Uterus (tissue), 4 donors: ENCODE results near the gene FAM209B. TPM values are rescaled to one million over a fixed set of nuclear protein-coding genes. Genes with fewer than 3 reads are reported as not detected.

Experiments used
- DNase-seq, 2 donors: peaks; one replicate each; pipeline ENCODE4 v3.0.0-alpha.2; 2019 to 2020
- H3K27ac ChIP-seq, 2 donors: fragments of 200-600 bp; sonication (generic); 1 replicate in 1 of 2; 2 replicates in 1 of 2; pipeline ENCODE4 v1.5.1; 2016 to 2018
- H3K27me3 ChIP-seq, 2 donors: fragments of 200-600 bp; sonication (generic); one replicate each; pipeline ENCODE4 v1.5.1; 2018 to 2019; ENCODE audit warnings: control low read depth in 1 of 2
- H3K36me3 ChIP-seq, 2 donors: fragments of 200-600 bp; sonication (generic); one replicate each; pipeline ENCODE4 v1.5.1; 2019; ENCODE audit warnings: control low read depth in 1 of 2
- H3K4me1 ChIP-seq, 2 donors: fragments of 200-600 bp; sonication (generic); one replicate each; pipeline ENCODE4 v1.5.1; 2018 to 2019; ENCODE audit warnings: control low read depth in 1 of 2
- H3K4me3 ChIP-seq, 2 donors: fragments of 200-600 bp; sonication (generic); 1 replicate in 1 of 2; 2 replicates in 1 of 2; pipeline ENCODE4 v1.5.1; 2018 to 2019; ENCODE audit warnings: mild to moderate bottlenecking in 1 of 2
- H3K9me3 ChIP-seq, 2 donors: fragments of 200-600 bp; sonication (generic); one replicate each; pipeline ENCODE4 v1.5.1; 2019; ENCODE audit warnings: control low read depth in 1 of 2
- POLR2A ChIP-seq, 2 donors: fragments of 450-650 bp; IDR thresholded peaks; one replicate each; pipeline ENCODE4 v1.6.1; 2016; ENCODE audit warnings: antibody characterized with exemption in 2 of 2, mild to moderate bottlenecking in 1 of 2, moderate library complexity in 1 of 2
- intact Hi-C: fragments of 100-400 bp; cut with DNase I; formaldehyde crosslinking; loops from one replicate; pipeline ENCODE4 v1.15.1; 2023; ENCODE audit warnings: low total_unique reads
- total RNA-seq, 4 donors: library from RNA; depleted of rRNA in 3 of 4; stranded (reverse); fragments of >200 nt in 3 of 4; gene quantifications; one replicate each; pipeline versions ENCODE4 v1.1.0 to v1.2.4, GENCODE V29; 2014 to 2023
- TF ChIP-seq, protein P1 (sequence below), 4 experiments: fragments of 200-600 bp in 2 of 4; fragments of 450-650 bp in 2 of 4; sonication (generic) in 2 of 4; IDR thresholded peaks; one replicate each; pipeline ENCODE4 v1.5.1; 2016 to 2019; ENCODE audit warnings: antibody characterized with exemption in 4 of 4, mild to moderate bottlenecking in 2 of 4, moderate library complexity in 1 of 4
- donor health status: DM: yes; HTN: yes; CAD: no.

The FAM209B gene
- total RNA-seq, 4 donors from 2014 or later = 0.79 TPM; not detected in 3

DNA sequence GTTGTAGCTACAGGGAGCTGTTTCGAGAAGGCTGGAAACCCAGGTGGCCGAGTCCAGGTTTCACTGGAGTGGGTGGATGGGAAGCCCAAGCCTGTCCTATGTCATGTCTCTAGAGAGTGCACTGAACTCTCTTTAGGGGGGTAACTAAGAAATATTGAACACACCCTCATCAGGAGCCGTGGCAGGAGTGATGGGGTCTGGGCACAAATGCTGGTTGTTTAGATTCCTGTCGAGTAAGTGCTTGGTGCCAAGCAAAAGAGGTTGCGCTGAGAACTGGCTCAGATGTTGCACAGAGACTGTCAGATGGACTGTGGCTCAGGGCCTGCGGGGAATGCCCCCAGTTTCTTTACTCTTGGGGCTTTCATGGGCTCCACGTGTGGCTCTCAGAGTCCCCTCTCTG lies 15.8 kb upstream of the FAM209B start:
- Histone ChIP-seq H3K27me3 (no peaks in the 10 kb centered on the region), H3K36me3 (no peaks in the 10 kb centered on the region), H3K4me3 (no peak overlapping the region), H3K27ac (no peak overlapping the region), H3K9me3 (peaks cover 0 to 23% of the 10 kb centered on the region in 2 donors), H3K4me1 (no peaks in the 10 kb centered on the region)
- no peak for DNase-seq
- TF ChIP-seq, protein P1, sequence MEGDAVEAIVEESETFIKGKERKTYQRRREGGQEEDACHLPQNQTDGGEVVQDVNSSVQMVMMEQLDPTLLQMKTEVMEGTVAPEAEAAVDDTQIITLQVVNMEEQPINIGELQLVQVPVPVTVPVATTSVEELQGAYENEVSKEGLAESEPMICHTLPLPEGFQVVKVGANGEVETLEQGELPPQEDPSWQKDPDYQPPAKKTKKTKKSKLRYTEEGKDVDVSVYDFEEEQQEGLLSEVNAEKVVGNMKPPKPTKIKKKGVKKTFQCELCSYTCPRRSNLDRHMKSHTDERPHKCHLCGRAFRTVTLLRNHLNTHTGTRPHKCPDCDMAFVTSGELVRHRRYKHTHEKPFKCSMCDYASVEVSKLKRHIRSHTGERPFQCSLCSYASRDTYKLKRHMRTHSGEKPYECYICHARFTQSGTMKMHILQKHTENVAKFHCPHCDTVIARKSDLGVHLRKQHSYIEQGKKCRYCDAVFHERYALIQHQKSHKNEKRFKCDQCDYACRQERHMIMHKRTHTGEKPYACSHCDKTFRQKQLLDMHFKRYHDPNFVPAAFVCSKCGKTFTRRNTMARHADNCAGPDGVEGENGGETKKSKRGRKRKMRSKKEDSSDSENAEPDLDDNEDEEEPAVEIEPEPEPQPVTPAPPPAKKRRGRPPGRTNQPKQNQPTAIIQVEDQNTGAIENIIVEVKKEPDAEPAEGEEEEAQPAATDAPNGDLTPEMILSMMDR (IDR thresholded peaks at IDR 0.05) = no peak
- TF ChIP-seq POLR2A (IDR thresholded peaks at IDR 0.05) = no peak
- intact Hi-C loops = no loop called here

DNA sequence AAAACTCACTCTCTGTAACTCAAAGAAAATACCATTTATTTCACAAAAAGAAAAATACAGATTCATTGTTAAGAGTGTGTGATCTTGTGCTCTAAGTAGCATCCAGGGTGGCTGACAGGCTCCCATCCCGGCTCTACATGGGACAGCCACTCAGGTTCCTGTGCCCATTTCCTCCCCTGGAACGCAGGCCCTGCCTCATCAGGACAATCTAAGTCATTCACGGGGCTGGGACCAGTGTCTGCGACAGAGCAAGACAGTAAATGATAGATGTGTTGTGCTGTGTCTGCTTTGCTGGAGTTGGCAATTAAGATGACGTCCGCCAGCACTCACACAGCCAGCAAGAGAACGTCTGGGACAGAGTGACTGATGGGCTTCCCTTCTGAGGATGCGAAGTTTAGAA lies 15.4 kb upstream of the FAM209B start:
- Histone ChIP-seq H3K4me3 (no peak overlapping the region), H3K27ac (no peak overlapping the region), H3K4me1 (no peaks in the 10 kb centered on the region), H3K36me3 (no peaks in the 10 kb centered on the region), H3K27me3 (no peaks in the 10 kb centered on the region), H3K9me3 (peaks cover 0 to 23% of the 10 kb centered on the region in 2 donors)
- intact Hi-C loops = no loop called here
- TF ChIP-seq, protein P1 (IDR thresholded peaks at IDR 0.05) = no peak
- no peak for TF ChIP-seq POLR2A (IDR thresholded peaks at IDR 0.05)
- no peak for DNase-seq

DNA sequence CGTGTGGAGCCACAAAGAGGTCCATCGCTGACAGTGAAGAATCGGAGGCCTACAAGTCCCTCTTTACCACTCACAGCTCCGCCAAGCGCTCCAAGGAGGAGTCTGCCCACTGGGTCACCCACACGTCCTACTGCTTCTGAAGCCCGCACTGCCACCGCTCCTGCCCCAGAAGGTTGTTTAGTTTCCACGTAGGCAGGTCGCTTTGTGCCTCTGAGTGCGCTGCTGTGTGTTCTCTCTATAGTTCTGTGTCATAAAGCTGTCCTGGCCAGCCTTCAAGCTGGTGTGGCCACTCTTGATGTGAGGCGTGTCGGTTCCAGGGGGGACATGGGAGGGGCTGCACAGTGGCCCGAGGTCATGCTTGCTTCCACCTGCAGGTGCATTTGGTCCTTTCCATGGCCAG lies 14.9 kb upstream of the FAM209B start:
- no peak for TF ChIP-seq POLR2A (IDR thresholded peaks at IDR 0.05)
- TF ChIP-seq, protein P1 (IDR thresholded peaks at IDR 0.05) = no peak
- Histone ChIP-seq H3K27ac (no peak overlapping the region), H3K27me3 (no peaks in the 10 kb centered on the region), H3K36me3 (no peaks in the 10 kb centered on the region), H3K4me3 (no peak overlapping the region), H3K9me3 (peaks cover 0 to 23% of the 10 kb centered on the region in 2 donors), H3K4me1 (no peaks in the 10 kb centered on the region)
- no peak for DNase-seq
- intact Hi-C loops = no loop called here

DNA sequence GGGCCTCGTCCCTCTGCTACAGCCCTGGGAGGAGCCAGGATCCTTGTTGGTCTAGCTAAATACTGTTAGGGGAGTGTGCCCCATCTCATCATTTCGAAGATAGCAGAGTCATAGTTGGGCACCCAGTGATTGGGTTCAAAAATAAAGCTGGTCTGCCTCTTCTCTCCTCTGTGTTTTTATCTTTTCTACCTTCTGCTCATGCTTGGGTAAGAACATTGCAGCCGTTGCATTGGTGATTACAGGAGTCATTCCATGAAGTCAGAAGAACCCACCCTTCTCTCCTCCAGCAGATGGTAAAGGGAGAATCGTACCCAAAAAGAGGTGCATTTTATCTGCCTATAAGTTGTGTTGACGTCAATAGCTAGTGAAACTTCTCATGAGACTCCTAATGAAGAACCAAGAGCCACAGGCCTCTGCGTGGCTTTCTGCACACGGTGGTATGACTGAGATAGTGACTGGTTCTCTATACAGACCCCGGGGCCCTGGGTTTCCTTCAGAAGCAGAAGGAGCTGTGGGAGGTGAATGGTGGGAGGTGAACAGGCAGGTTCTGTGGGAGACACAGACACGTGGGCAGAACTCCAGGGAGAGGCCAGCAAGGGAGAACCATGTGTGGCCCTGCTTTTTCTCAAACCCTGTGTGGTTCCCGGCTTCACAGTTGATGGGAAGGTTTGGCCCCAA lies 14.2 kb upstream of the FAM209B start:
- TF ChIP-seq, protein P1 (IDR thresholded peaks at IDR 0.05) = no peak
- no peak for TF ChIP-seq POLR2A (IDR thresholded peaks at IDR 0.05)
- no peak for DNase-seq
- intact Hi-C loops = no loop called here
- H3K4me1 ChIP-seq = no peaks in the 10 kb centered on the region
- no peaks in the 10 kb centered on the region for H3K27me3 ChIP-seq
- no peak overlapping the region for H3K27ac ChIP-seq
- peaks cover 0 to 23% of the 10 kb centered on the region in 2 donors for H3K9me3 ChIP-seq
- no peaks in the 10 kb centered on the region for H3K36me3 ChIP-seq
- no peak overlapping the region for H3K4me3 ChIP-seq

DNA sequence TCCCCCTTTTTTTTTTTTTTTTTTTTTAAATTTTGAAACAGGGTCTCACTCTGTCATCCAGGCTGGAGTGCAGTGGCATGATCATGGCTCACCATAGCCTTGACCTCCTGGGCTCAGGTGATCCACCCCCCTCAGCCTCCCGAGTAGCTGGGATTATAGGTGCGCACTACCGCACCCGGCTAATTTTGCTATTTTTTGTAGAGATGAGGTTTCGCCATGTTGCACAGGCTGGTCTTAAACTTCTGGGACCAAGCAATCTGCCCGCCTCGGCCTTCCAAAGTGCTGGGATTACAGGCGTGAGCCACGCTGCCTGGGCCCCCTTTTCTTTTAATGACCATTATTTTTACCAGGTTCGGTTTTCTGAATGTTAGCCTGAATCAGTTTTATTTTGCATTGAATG lies 13.5 kb upstream of the FAM209B start:
- Histone ChIP-seq H3K36me3 (no peaks in the 10 kb centered on the region), H3K27me3 (no peaks in the 10 kb centered on the region), H3K4me3 (no peak overlapping the region), H3K27ac (no peak overlapping the region), H3K4me1 (no peaks in the 10 kb centered on the region), H3K9me3 (peaks cover 0 to 23% of the 10 kb centered on the region in 2 donors)
- no peak for DNase-seq
- intact Hi-C loops = no loop called here
- no peak for TF ChIP-seq POLR2A (IDR thresholded peaks at IDR 0.05)
- TF ChIP-seq, protein P1 (IDR thresholded peaks at IDR 0.05) = no peak
